Measurements from ENCODE around the gene PPP6R3.
A peak's percentile ranks its signal among the peaks of the same experiment; 100 is the strongest.

PPP6R3 gene

GRCh38 chr11:68575025-68575665, 114.6 kb downstream of the PPP6R3 start:
- DNase-seq = no peak
- in situ Hi-C loops (cut with MboI; ENCODE audit: low pct_unique_long_range_greater_than_20kb, low sequenced_read_pairs) = no loop called here

GRCh38 chr11:68579455-68579854, 118.9 kb downstream of the PPP6R3 start:
- in situ Hi-C loops (cut with MboI; ENCODE audit: low pct_unique_long_range_greater_than_20kb, low sequenced_read_pairs) = no loop called here

GRCh38 chr11:68581439-68581838, 120.9 kb downstream of the PPP6R3 start:
- in situ Hi-C loops (cut with MboI; ENCODE audit: low pct_unique_long_range_greater_than_20kb, low sequenced_read_pairs) = no loop called here
- DNase-seq = no peak

More at GRCh38 chr11:68579455-68579854, 118.9 kb downstream of the PPP6R3 start:
- DNase-seq = no peak

- DNase-seq = no peak
- in situ Hi-C loops (cut with MboI; ENCODE audit: low pct_unique_long_range_greater_than_20kb, low sequenced_read_pairs) = no loop called here
Observed at GRCh38 chr11:68581901-68582300, 121.3 kb downstream of the PPP6R3 start.

- no peak for DNase-seq
Observed at GRCh38 chr11:68582416-68583040, 122.0 kb downstream of the PPP6R3 start.

GRCh38 chr11:68583041-68583446, 122.5 kb downstream of the PPP6R3 start:
- in situ Hi-C loops (cut with MboI; ENCODE audit: low pct_unique_long_range_greater_than_20kb, low sequenced_read_pairs) = no loop called here
- no peak for DNase-seq

More at GRCh38 chr11:68582416-68583040, 122.0 kb downstream of the PPP6R3 start:
- in situ Hi-C loops (cut with MboI; ENCODE audit: low pct_unique_long_range_greater_than_20kb, low sequenced_read_pairs) = no loop called here

- in situ Hi-C loops (cut with MboI; ENCODE audit: low pct_unique_long_range_greater_than_20kb, low sequenced_read_pairs) = no loop called here
- peak; percentile 73 for DNase-seq
Observed at GRCh38 chr11:68584097-68584496, 123.5 kb downstream of the PPP6R3 start.

GRCh38 chr11:68584991-68585524, 124.5 kb downstream of the PPP6R3 start:
- no peak for DNase-seq
- in situ Hi-C loops (cut with MboI; ENCODE audit: low pct_unique_long_range_greater_than_20kb, low sequenced_read_pairs) = no loop called here

- DNase-seq = no peak
- in situ Hi-C loops (cut with MboI; ENCODE audit: low pct_unique_long_range_greater_than_20kb, low sequenced_read_pairs) = no loop called here
Observed at GRCh38 chr11:68589547-68590216, 129.1 kb downstream of the PPP6R3 start.

GRCh38 chr11:68591719-68592118, 131.2 kb downstream of the PPP6R3 start:
- in situ Hi-C loops (cut with MboI; ENCODE audit: low pct_unique_long_range_greater_than_20kb, low sequenced_read_pairs) = no loop called here
- DNase-seq = no peak

GRCh38 chr11:68593441-68593840, 132.9 kb downstream of the PPP6R3 start:
- DNase-seq = no peak
- in situ Hi-C loops (cut with MboI; ENCODE audit: low pct_unique_long_range_greater_than_20kb, low sequenced_read_pairs) = no loop called here

- in situ Hi-C loops (cut with MboI; ENCODE audit: low pct_unique_long_range_greater_than_20kb, low sequenced_read_pairs) = no loop called here
- no peak for DNase-seq
Observed at GRCh38 chr11:68594123-68594522, 133.6 kb downstream of the PPP6R3 start.

GRCh38 chr11:68596231-68596630, 135.7 kb downstream of the PPP6R3 start:
- DNase-seq = no peak
- in situ Hi-C loops (cut with MboI; ENCODE audit: low pct_unique_long_range_greater_than_20kb, low sequenced_read_pairs) = no loop called here

- no peak for DNase-seq
- in situ Hi-C loops (cut with MboI; ENCODE audit: low pct_unique_long_range_greater_than_20kb, low sequenced_read_pairs) = no loop called here
Observed at GRCh38 chr11:68598816-68599653, 138.5 kb downstream of the PPP6R3 start.

- DNase-seq = peak; percentile 60
- in situ Hi-C loops (cut with MboI; ENCODE audit: low pct_unique_long_range_greater_than_20kb, low sequenced_read_pairs) = loop anchor here (25.0 kb wide), 1 partner anchor 1061 kb away; no protein-coding TSS in a partner anchor
Observed at GRCh38 chr11:68601147-68601546, 140.6 kb downstream of the PPP6R3 start.

- no peak for DNase-seq
- in situ Hi-C loops (cut with MboI; ENCODE audit: low pct_unique_long_range_greater_than_20kb, low sequenced_read_pairs) = loop anchor here (25.0 kb wide), 1 partner anchor 1053 kb away; no protein-coding TSS in a partner anchor
Observed at GRCh38 chr11:68609761-68610160, 149.2 kb downstream of the PPP6R3 start.

- in situ Hi-C loops (cut with MboI; ENCODE audit: low pct_unique_long_range_greater_than_20kb, low sequenced_read_pairs) = loop anchor here (25.0 kb wide), 1 partner anchor 1052 kb away; no protein-coding TSS in a partner anchor
Observed at GRCh38 chr11:68610452-68611116, 150.0 kb downstream of the PPP6R3 start.

GRCh38 chr11:68615657-68616056, 155.1 kb downstream of the PPP6R3 start:
- DNase-seq = no peak
- in situ Hi-C loops (cut with MboI; ENCODE audit: low pct_unique_long_range_greater_than_20kb, low sequenced_read_pairs) = loop anchor here (25.0 kb wide), 1 partner anchor 1047 kb away; no protein-coding TSS in a partner anchor

More at GRCh38 chr11:68610452-68611116, 150.0 kb downstream of the PPP6R3 start:
- DNase-seq = no peak
